Right ventricle myocardium superior (tissue), 1 donor: ENCODE data around the gene UACA. TPM values are rescaled to one million over a fixed set of nuclear protein-coding genes. Genes with fewer than 3 reads are reported as not detected.
"Not testable (repeated sequence)": the region's sequence is repeated elsewhere in the genome, so short reads cannot be mapped to it uniquely, and the experiment has no call there.

ENCODE experiments used
- ATAC-seq: fragments of 200-7000 bp; cut with Tn5 transposase; one replicate; pipeline ENCODE4 v1.9.1; 2020; ENCODE audit warnings: mild to moderate bottlenecking; ENCODE audit not compliant: poor library complexity
- DNase-seq: peaks from one replicate; pipeline ENCODE4 v3.0.0-alpha.2; 2020
- intact Hi-C: fragments of 100-400 bp; cut with DNase I; formaldehyde crosslinking; loops from one replicate; pipeline ENCODE4 v1.11.2; 2022
- total RNA-seq: library from RNA; stranded (reverse); fragmentation: NEBNext Ultra II Directional; extraction: Animal tissue kit (Norgen Biotek cat#: 25700); gene quantifications from one replicate; pipeline ENCODE4 v1.2.1, GENCODE V29; 2021
- donor health status: DM: no; HTN: yes; CAD: no; lungs with severe emphysema.

The UACA gene
- total RNA-seq, 1 donor from 2014 or later, result 27.9 TPM

- DNase-seq (no peak), ATAC-seq (no peak)
- intact Hi-C loops, result no loop called here
Measured at GRCh38 chr15:70699890-70700289, 63.5 kb downstream of the UACA start.

GRCh38 chr15:70698836-70699390 lies 64.4 kb downstream of the UACA start:
- intact Hi-C loops, result no loop called here
- DNase-seq, result no peak
- no peak for ATAC-seq

GRCh38 chr15:70698426-70698825 lies 64.9 kb downstream of the UACA start:
- intact Hi-C loops, result no loop called here
- DNase-seq, result no peak
- ATAC-seq, result no peak

- no peak for ATAC-seq
- intact Hi-C loops, result no loop called here
- DNase-seq, result no peak
Measured at GRCh38 chr15:70690491-70691276, 72.7 kb downstream of the UACA start.

GRCh38 chr15:70690021-70690420 lies 73.3 kb downstream of the UACA start:
- intact Hi-C loops, result no loop called here
- DNase-seq, result no peak
- ATAC-seq, result no peak

- intact Hi-C loops, result loop anchor here (10.0 kb wide), 1 partner anchor 77 kb away; the partner anchor contains the start of gene UACA
- DNase-seq (no peak), ATAC-seq (no peak)
Measured at GRCh38 chr15:70687482-70687881, 75.9 kb downstream of the UACA start.

GRCh38 chr15:70680817-70681216 lies 82.5 kb downstream of the UACA start:
- no peak for DNase-seq
- no peak for ATAC-seq
- intact Hi-C loops, result loop anchor here (10.0 kb wide), 1 partner anchor 84 kb away; the partner anchor contains the start of gene UACA

- ATAC-seq (no peak), DNase-seq (no peak)
- intact Hi-C loops, result loop anchor here (5.0 to 10.0 kb wide), 3 partner anchors 45 to 132 kb away; partner anchors contain the start of gene UACA
Measured at GRCh38 chr15:70679919-70680231, 83.5 kb downstream of the UACA start.

GRCh38 chr15:70672081-70672480 lies 91.3 kb downstream of the UACA start:
- intact Hi-C loops, result loop anchor here (10.0 kb wide), 1 partner anchor 53 kb away; no protein-coding TSS in a partner anchor
- DNase-seq (no peak), ATAC-seq (no peak)

GRCh38 chr15:70670680-70671079 lies 92.7 kb downstream of the UACA start:
- DNase-seq (no peak), ATAC-seq (no peak)
- intact Hi-C loops, result loop anchor here (10.0 kb wide), 1 partner anchor 54 kb away; no protein-coding TSS in a partner anchor

- DNase-seq (peak; percentile 52), ATAC-seq (peak; percentile 79)
Measured at GRCh38 chr15:70669966-70670658, 93.2 kb downstream of the UACA start.

GRCh38 chr15:70669006-70669602 lies 94.3 kb downstream of the UACA start:
- no peak for DNase-seq
- intact Hi-C loops, result no loop called here
- ATAC-seq, result no peak

More at GRCh38 chr15:70669966-70670658, 93.2 kb downstream of the UACA start:
- intact Hi-C loops, result loop anchor here (10.0 kb wide), 1 partner anchor 55 kb away; no protein-coding TSS in a partner anchor

- intact Hi-C loops, result no loop called here
- no peak for DNase-seq
- ATAC-seq, result peak; percentile 84
Measured at GRCh38 chr15:70665599-70665998, 97.8 kb downstream of the UACA start.

- DNase-seq (no peak), ATAC-seq (peak; percentile 68)
- intact Hi-C loops, result no loop called here
Measured at GRCh38 chr15:70664494-70664893, 98.9 kb downstream of the UACA start.

GRCh38 chr15:70663069-70663468 lies 100.3 kb downstream of the UACA start:
- ATAC-seq, intact Hi-C loops, DNase-seq: not testable (repeated sequence)

- intact Hi-C loops, result no loop called here
Measured at GRCh38 chr15:70659662-70660061, 103.7 kb downstream of the UACA start.

GRCh38 chr15:70658641-70659040 lies 104.7 kb downstream of the UACA start:
- ATAC-seq (no peak), DNase-seq (no peak)
- intact Hi-C loops, result no loop called here

More at GRCh38 chr15:70659662-70660061, 103.7 kb downstream of the UACA start:
- DNase-seq (no peak), ATAC-seq (no peak)

- intact Hi-C loops, result no loop called here
- ATAC-seq, result no peak
- no peak for DNase-seq
Measured at GRCh38 chr15:70653426-70653825, 109.9 kb downstream of the UACA start.

GRCh38 chr15:70652341-70652740 lies 111.0 kb downstream of the UACA start:
- ATAC-seq, result no peak
- intact Hi-C loops, result no loop called here
- no peak for DNase-seq
